ENCODE data around the gene TRIM37. TPM values are rescaled to one million over a fixed set of nuclear protein-coding genes. Genes with fewer than 3 reads are reported as not detected.
"Not testable (repeated sequence)": the region's sequence is repeated elsewhere in the genome, so short reads cannot be mapped to it uniquely, and the experiment has no call there.

Gene TRIM37
- total RNA-seq, 1 donor from 2014 or later, result 22.9 TPM

GRCh38 chr17:59151591-59151990 is 44.9 kb upstream of the TRIM37 start:
- H3K4me3 ChIP-seq (ENCODE audit: low read depth, low read length), result no peak overlapping the region
- no peak for TF ChIP-seq CTCF (conservative IDR thresholded peaks at IDR 0.05; ENCODE audit: low read depth, low read length)
- no peak for DNase-seq (ENCODE audit: low read depth)

- H3K4me3 ChIP-seq (ENCODE audit: low read depth, low read length), result no peak overlapping the region
- TF ChIP-seq CTCF (conservative IDR thresholded peaks at IDR 0.05; ENCODE audit: low read depth, low read length), result no peak
- DNase-seq (ENCODE audit: low read depth), result no peak
These were observed 44.3 kb upstream of the TRIM37 start for GRCh38 chr17:59151006-59151405.

- no peak for DNase-seq (ENCODE audit: low read depth)
- no peak overlapping the region for H3K4me3 ChIP-seq (ENCODE audit: low read depth, low read length)
These were observed 43.3 kb upstream of the TRIM37 start for GRCh38 chr17:59149841-59150511.

GRCh38 chr17:59149051-59149450 is 42.4 kb upstream of the TRIM37 start:
- DNase-seq (ENCODE audit: low read depth), result no peak
- TF ChIP-seq CTCF (conservative IDR thresholded peaks at IDR 0.05; ENCODE audit: low read depth, low read length), result no peak
- H3K4me3 ChIP-seq (ENCODE audit: low read depth, low read length), result no peak overlapping the region

More at GRCh38 chr17:59149841-59150511, 43.3 kb upstream of the TRIM37 start:
- no peak for TF ChIP-seq CTCF (conservative IDR thresholded peaks at IDR 0.05; ENCODE audit: low read depth, low read length)

- no peak for TF ChIP-seq CTCF (conservative IDR thresholded peaks at IDR 0.05; ENCODE audit: low read depth, low read length)
- DNase-seq (ENCODE audit: low read depth), result no peak
- H3K4me3 ChIP-seq (ENCODE audit: low read depth, low read length), result no peak overlapping the region
These were observed 39.0 kb upstream of the TRIM37 start for GRCh38 chr17:59145571-59146096.

- TF ChIP-seq CTCF (conservative IDR thresholded peaks at IDR 0.05; ENCODE audit: low read depth, low read length), result no peak
- no peak for DNase-seq (ENCODE audit: low read depth)
These were observed 35.2 kb upstream of the TRIM37 start for GRCh38 chr17:59141860-59142259.

GRCh38 chr17:59139939-59140338 is 33.3 kb upstream of the TRIM37 start:
- DNase-seq (ENCODE audit: low read depth), result no peak
- TF ChIP-seq CTCF (conservative IDR thresholded peaks at IDR 0.05; ENCODE audit: low read depth, low read length), result no peak
- no peak overlapping the region for H3K4me3 ChIP-seq (ENCODE audit: low read depth, low read length)

More at GRCh38 chr17:59141860-59142259, 35.2 kb upstream of the TRIM37 start:
- H3K4me3 ChIP-seq (ENCODE audit: low read depth, low read length), result no peak overlapping the region

- H3K4me3 ChIP-seq (ENCODE audit: low read depth, low read length); DNase-seq (ENCODE audit: low read depth): not testable (repeated sequence)
These were observed 31.7 kb upstream of the TRIM37 start for GRCh38 chr17:59138339-59138738.

Measured in epithelial cell of proximal tubule (primary cell).